Fibroblast of pulmonary artery (primary cell): Measurements from ENCODE around the gene ATP8A1.

Experiments used
- DNase-seq: peaks from one replicate; pipeline ENCODE4 v3.0.0-alpha.2; 2010; ENCODE audit warnings: low read depth
- H3K4me3 ChIP-seq: replicated peaks from 2 replicates; pipeline ENCODE4 v1.5.1; 2011; ENCODE audit warnings: low read depth, mild to moderate bottlenecking, control low read depth, low read length, moderate library complexity
- TF ChIP-seq, protein P1 (sequence below): IDR thresholded peaks from 2 replicates; pipeline ENCODE4 v1.5.1; 2011; ENCODE audit warnings: mild to moderate bottlenecking, control low read depth, low read length, inconsistent platforms; ENCODE audit errors: missing control alignments

Gene ATP8A1

DNA sequence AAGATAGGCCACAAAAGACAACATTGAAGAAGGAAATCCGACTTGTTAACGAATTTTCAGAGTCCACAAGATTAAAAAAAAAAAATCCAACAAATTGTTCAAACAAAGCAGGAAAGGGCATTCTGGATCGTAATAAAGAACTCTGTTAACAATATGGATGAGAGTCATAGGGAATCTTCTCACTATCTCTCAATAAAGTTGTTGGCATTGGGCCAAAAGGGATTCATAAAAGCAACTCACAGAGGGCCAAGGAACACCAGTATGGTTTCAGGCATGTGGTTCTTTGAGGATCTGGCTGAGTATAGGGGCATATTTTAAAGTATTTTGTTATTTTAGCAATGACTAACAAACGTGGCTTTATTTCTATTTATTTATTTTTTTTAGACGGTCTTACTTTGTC, 210.1 kb downstream of the ATP8A1 start:
- no peak for DNase-seq
- H3K4me3 ChIP-seq: no peak overlapping the region
- TF ChIP-seq, protein P1, sequence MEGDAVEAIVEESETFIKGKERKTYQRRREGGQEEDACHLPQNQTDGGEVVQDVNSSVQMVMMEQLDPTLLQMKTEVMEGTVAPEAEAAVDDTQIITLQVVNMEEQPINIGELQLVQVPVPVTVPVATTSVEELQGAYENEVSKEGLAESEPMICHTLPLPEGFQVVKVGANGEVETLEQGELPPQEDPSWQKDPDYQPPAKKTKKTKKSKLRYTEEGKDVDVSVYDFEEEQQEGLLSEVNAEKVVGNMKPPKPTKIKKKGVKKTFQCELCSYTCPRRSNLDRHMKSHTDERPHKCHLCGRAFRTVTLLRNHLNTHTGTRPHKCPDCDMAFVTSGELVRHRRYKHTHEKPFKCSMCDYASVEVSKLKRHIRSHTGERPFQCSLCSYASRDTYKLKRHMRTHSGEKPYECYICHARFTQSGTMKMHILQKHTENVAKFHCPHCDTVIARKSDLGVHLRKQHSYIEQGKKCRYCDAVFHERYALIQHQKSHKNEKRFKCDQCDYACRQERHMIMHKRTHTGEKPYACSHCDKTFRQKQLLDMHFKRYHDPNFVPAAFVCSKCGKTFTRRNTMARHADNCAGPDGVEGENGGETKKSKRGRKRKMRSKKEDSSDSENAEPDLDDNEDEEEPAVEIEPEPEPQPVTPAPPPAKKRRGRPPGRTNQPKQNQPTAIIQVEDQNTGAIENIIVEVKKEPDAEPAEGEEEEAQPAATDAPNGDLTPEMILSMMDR: no peak

DNA sequence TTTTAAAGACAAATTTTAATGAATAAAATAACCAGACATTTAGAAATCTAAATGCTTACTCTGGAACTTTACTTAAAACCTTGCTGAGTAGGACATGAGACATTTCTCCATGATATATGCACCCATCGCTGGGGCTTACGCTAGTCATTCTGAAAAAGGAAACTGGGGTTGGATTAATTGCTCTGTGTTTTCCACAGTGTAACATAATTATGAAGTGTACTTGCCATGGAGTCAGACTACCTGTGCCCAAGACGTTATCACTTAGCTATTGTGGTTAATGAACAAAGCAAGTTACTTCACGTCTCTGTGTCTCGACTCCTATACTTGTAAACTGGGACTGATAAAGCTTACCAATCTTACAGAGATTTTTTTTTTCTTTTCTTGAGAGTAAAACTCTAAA, 211.9 kb downstream of the ATP8A1 start:
- H3K4me3 ChIP-seq: no peak overlapping the region
- TF ChIP-seq, protein P1: no peak
- DNase-seq: no peak

DNA sequence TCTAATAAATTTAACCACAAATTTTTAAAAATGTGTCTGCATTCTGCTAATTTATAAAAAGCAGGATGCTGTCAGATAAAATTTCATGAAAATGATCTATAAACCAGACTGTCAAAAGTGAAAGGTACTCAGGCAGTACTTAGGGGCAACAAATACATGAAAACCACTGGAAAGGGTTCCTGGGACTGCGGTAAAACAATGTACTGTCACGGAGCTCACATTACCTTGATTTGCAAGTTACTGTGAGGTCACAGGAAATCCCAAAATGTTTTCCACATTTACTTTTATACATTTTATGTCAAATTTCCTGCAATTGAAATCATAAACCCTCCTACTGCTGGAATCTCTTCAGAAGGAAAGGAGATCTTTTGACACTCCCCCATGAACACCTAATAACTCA, 214.3 kb downstream of the ATP8A1 start:
- H3K4me3 ChIP-seq: no peak overlapping the region
- TF ChIP-seq, protein P1: no peak
- no peak for DNase-seq

DNA sequence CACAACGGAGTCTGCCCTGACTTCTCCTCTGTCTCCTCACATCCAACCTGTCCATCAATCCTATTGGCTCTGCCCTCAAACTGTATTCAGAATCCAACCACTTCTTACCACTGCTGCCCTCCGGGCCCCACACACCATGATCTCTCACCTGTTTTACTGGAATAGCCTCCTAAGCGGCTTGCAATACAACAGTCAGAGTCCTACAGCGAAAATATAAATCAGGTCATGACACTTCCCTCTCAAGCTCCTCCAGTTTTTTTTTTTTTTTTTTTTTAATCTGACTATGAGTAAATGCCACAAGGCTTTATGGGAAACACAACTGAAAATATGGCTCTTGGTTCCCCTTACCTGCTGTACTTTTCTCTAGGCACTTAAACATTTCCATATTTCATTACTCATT, 216.8 kb downstream of the ATP8A1 start:
- TF ChIP-seq, protein P1: no peak
- H3K4me3 ChIP-seq: no peak overlapping the region
- no peak for DNase-seq

DNA sequence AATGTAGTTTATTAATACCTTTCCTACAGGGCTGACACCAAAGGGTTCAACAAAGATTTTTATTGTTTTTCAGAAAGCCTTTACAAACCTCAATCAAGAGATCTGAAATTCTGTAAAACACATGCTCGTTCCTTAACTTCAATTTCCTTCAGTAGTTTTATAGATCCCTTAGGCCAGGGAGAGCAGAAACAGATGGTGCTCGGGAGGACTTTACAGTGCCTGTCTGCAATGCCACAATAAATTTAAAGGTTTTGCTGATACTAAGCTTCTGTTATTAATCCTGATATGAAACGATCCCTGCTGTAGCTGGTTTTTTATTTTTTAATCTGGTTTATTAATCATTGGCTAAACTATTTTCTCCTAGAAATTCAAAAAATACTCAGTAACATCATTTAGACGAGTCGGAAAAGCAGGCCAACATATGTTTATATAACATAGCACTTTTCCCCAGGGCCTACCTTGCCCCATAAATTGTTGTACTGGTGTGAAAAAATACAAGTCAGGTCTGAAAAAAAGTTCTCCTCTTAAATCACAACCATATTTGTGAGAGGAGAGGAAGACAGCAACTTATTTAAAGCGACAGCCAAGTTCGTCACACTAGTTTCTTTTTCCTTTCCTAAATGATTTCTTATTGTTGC, 219.9 kb downstream of the ATP8A1 start:
- H3K4me3 ChIP-seq: no peak overlapping the region
- DNase-seq: no peak
- TF ChIP-seq, protein P1: no peak

DNA sequence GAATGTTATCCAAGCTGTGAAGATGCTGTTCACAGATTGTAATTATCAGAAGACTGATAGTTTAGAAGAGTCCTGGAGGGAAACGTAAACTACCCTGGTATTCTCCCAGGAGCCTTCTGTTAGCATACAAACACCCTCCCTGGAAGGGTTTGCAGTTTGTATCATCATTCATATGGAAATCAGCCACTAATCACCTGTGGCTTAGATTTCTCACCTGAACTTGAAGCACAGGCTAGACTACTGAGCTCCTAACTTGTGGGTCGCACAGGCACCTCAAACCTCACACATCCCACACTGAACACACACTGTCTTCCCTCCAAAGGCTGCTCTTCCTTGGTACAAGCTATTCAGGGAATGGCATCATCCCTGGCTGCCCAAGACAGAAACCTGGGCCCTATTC, 228.9 kb downstream of the ATP8A1 start:
- no peak for DNase-seq
- H3K4me3 ChIP-seq: no peak overlapping the region
- TF ChIP-seq, protein P1: no peak
